Stimulated activated CD4-positive, alpha-beta T cell treated with anti-CD3 and anti-CD28 coated beads, Interleukin-2, amount 100 ng/mL, for 48 hours (primary cell): ENCODE results near the gene TRIO.

ENCODE experiments used
- DNase-seq, 2 donors: peaks; one replicate each; pipeline ENCODE4 v3.0.0-alpha.2; 2020

TRIO gene

GRCh38 chr5:14273207-14273767, 130.1 kb downstream of the TRIO start:
- DNase-seq: no peak

- DNase-seq: no peak
Measured at GRCh38 chr5:14276380-14276779, 133.2 kb downstream of the TRIO start.

GRCh38 chr5:14277385-14278320, 134.5 kb downstream of the TRIO start:
- DNase-seq: no peak

GRCh38 chr5:14280294-14280854, 137.2 kb downstream of the TRIO start:
- DNase-seq: no peak

GRCh38 chr5:14281746-14282181, 138.6 kb downstream of the TRIO start:
- no peak for DNase-seq

GRCh38 chr5:14283139-14283538, 140.0 kb downstream of the TRIO start:
- DNase-seq: no peak

- DNase-seq: no peak
Measured at GRCh38 chr5:14284392-14285148, 141.4 kb downstream of the TRIO start.

GRCh38 chr5:14286007-14286406, 142.9 kb downstream of the TRIO start:
- DNase-seq: no peak

GRCh38 chr5:14286574-14287421, 143.7 kb downstream of the TRIO start:
- DNase-seq: no peak

GRCh38 chr5:14292766-14293658, 149.9 kb downstream of the TRIO start:
- no peak for DNase-seq

- DNase-seq: no peak
Measured at GRCh38 chr5:14295610-14296009, 152.5 kb downstream of the TRIO start.

- DNase-seq: no peak
Measured at GRCh38 chr5:14296533-14297331, 153.6 kb downstream of the TRIO start.

GRCh38 chr5:14297697-14298096, 154.6 kb downstream of the TRIO start:
- no peak for DNase-seq

GRCh38 chr5:14298126-14298847, 155.1 kb downstream of the TRIO start:
- DNase-seq: no peak

- DNase-seq: no peak
Measured at GRCh38 chr5:14299666-14300065, 156.5 kb downstream of the TRIO start.

GRCh38 chr5:14301186-14301585, 158.0 kb downstream of the TRIO start:
- no peak for DNase-seq

GRCh38 chr5:14302330-14302729, 159.2 kb downstream of the TRIO start:
- DNase-seq: no peak

GRCh38 chr5:14305045-14305444, 161.9 kb downstream of the TRIO start:
- DNase-seq: no peak

GRCh38 chr5:14306329-14306815, 163.2 kb downstream of the TRIO start:
- no peak for DNase-seq
